Measurements from ENCODE around the gene CXCL17.

CXCL17 gene

DNA sequence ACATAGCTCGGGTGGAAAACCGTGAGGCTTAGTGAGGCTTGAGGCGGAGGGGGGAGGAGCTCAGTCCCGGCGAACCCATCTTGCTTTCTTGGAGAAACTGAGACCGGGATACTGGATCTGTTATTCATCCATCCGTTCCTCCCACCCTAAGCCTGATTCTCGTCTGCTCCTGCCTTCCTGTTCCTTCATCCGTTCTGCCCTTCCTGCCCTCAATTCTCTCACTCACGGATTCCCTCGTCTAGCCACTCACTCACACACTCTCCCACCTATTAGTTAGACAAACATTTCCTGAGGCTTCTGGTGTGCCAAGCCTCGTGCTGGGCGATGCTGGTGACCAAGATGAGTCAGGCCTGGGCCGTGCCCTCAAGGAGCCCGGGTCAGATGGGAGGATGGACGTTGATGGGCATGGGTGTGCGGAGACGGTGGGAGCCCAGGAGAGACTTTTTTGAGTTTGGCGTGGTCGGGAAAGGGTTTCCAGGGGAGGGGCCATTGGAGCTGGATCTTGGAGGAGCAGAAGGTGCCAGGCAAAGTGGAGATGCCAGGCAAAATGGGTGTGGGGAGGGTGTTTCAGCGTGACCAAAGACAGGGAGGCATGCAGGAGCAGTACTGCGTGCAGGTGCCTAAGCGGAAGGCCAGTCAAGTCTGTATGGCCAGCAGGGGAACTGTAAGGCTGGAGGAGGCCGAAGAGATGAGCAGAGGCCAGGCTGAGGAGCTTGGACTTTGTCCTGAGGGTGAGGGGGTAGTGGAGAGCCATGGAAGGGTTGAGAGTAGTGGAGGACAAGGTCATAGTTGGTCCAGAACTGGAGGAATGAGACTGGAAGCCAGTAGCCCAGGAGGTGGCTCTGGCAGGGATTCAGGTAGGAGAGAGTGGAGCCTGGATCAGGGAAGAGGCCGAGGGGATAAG is 45.2 kb downstream of the CXCL17 start:
- DNase-seq = no peak

DNA sequence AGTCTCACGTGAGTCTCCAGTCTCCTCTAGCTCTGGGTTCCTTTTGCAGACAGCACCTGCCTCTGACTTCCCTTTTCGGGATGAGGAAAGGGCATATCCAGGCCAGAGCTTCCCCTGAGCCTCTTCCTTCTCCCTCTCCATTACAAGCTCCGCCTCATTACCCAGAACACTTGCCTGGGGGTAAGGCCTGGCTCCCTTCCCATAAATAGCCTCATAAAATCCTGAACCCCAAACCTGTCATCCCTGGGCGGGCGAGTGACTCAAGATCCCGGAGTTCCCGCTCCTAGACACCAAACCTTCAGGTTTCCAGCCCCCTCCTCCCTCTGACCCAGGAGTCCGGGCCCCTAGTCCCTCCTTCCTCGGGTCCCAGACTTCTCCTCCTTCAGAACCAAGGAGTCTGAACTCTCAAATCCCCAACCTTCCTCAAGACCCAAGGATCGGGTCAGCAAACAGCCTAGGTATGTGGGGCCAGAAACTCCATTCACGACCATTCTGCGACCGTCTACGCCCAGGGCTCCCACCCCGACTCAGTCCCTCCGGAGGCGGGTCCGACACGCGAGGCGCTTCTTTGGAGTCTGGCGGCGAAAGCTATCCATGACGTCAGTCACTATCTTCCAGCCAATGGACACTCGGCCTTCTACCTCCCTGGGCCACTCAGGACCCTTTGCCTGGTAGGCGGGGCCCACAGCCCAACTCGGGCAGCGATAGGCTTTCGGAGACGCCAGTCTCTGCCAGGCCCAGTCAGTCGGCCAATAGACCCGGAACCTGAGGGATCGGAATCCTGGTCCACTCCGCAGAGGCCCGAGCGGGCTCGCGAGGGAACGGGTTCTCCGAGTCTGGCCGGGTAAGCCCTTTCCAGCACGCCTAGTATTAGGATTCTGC is 46.1 kb downstream of the CXCL17 start:
- DNase-seq = peak; percentile 99

DNA sequence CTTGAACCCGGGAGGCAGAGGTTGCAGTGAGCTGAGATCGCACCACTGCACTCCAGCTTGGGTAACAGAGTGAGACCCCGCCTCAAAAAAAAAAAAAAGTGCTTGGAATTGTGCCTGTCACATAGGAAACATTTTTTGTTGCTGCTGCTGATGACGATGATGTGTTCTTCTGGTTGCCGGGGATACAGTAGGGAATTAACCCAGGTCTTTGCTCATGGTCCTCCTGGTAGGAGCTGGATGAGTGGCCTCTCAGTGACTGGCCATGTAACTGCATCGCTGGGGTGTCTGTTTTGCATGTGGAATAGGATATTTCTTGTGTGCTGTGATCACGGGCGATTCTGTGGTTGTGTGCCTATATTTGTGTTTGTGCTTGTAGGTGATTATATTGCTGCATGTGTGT is 48.0 kb downstream of the CXCL17 start:
- DNase-seq = no peak

DNA sequence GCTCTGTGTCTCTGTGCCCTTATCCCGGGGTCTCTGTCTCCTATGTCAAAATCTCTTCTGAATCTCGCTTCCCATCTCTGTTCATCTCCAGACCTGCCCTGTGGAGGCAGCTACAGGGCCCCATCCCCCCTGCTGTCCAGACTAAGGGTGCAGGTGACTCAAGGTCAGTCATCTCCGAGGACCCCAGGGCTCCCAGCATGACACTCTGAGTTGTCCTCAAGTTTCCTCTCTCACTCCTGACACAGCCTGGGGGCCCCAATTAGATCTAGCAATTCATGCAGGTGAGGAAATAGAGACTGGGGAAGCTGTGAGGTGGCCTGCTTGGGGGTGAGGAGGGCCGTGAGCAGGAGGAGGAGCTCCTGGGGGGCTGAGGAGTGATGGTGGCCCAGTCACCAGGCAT is 50.6 kb downstream of the CXCL17 start:
- no peak for DNase-seq

DNA sequence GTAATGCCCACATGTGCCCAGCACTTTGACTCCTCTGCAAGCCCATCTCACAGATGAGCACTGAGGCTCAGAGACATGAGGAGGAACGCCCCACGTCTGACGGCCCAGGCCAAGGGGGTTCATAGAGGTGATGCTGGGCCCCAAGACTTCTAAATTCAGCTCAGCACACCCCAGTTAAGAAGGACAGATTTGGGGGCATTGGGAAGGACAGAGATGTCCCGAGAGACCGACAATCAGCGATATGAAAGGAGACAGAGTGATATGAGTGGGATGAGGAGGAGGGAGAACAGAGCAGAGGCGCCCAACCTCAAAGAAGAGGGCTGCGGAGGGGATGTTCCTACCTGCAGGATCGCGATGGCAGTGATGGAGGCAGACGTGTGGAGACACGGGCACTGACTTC is 52.8 kb downstream of the CXCL17 start, which contains the start of gene CNFN:
CNFN (minus strand) TSS at position 399 of the 400 bp plus-strand sequence. CDS start 1,260 bp downstream, outside the sequence.
- DNase-seq = no peak

DNA sequence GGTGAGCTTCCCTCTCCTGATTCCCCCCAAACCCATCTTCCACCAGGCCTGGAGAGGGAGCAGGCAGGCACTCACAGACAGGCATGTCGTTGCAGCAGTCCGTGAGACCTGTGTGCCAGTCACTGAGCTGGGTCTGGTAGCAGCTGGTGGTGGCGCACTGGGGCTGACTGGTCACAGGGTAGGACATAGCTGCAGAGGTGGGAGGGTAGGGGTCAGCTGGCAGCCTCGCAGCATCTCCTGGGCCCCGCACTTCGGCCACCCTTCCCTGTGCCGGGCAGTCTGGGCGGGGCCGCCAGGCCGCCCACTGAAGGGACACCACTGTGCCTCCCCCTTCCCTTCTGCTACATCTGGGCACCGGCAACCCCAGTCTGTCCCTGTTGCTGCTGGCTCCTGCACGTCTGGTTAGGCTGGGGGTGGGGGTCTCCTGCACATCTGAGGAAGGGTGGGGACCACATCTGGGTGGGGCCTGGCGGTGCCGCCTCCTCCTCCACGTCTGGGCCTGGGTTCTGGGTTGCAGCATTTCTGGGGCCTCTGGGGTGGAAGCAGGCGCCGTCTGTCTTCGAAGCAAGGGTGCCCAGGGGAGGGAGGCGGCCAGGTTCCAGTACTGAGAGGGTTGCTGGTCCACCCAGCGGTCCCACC is 53.8 kb downstream of the CXCL17 start:
- DNase-seq = no peak

DNA sequence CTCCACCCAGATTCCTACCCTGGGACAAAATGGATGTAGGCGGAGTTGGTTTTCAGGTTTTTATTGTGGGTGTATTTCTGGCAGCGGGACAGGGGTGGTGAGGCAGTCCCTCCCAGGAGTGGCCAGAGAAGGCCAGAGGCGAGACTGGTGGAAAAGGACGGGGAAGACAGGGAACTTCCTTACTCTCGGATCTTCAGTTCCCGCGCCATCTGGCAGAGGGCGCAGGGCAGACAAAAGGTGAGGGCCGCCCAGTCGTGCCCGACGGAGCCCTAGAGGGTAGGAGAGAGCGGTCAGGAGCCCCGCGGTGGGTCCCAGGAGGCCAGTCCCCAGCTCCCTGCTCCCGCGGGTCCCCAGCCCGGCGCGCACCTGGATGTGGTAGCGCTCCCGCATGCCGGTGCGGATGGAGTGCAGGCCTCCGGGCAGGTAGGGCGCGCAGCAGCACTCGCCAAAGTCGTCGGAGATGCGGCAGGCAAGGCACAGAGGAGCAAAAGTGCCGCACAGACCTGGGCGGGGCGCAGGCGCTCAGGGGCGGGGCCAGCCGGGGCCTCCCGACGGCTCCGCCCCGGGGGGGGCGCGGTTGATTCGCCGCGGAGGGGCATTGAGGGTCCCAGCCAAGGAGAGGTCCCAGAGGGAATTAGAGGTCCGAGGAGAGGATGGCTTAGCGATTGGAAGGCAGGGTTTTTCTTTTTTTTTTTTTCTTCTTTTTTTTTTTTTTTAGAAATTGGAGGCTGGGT is 55.6 kb downstream of the CXCL17 start:
- peak; percentile 80 for DNase-seq

DNA sequence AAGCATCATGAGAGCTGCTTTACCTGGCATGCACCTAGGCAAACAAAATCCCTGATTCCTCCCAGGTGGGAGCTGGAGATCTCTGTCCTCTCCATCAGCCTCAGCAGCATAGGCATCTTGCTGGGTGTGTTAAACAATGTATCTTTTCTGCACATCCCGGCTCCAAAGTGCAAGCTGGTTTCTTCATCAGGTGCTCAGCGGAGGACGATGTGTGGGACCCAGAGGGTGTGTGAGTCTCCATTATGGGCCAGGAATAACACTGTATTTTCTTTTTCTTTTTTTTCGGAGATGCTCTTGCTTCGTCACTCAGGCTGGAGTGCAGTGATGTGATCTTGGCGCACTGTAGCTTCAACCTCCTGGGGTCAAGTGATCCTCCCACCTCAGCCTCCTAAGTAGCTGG is 62.6 kb downstream of the CXCL17 start:
- DNase-seq = no peak

All from stimulated activated CD8-positive, alpha-beta memory T cell treated with anti-CD3 and anti-CD28 coated beads, Interleukin-4, amount 100 ng/mL, for 48 hours (primary cell).